NCI-H446 treated with DMSO at 0.1 percent for 48 hours (cell line): Measurements from ENCODE around the gene MACROD2.
"Not testable (repeated sequence)": the region's sequence is repeated elsewhere in the genome, so short reads cannot be mapped to it uniquely, and the experiment has no call there.

ENCODE experiments used
- DNase-seq: peaks from one replicate; lab custom pipeline; 2025; lab: John Stamatoyannopoulos, UW

MACROD2 gene

DNA sequence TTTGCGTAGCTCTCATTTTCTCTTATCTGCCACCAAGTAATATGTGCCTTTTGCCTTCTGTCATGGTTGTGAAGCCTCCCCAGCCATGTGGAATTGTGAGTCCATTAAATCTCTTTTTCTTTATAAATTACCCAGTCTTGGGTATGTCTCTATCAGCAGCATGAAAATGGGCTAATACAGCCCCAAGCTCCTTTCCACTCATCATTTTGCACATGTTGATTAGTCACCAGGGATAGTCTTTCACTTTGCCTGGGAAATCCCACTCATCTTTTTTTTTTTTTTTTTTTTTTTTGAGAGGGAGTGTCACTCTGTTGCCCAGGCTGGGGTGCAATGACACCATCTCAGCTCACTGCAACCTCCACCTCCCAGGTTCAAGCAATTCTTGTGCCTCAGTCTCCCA is 1541.9 kb downstream of the MACROD2 start:
- not testable (repeated sequence) for DNase-seq

DNA sequence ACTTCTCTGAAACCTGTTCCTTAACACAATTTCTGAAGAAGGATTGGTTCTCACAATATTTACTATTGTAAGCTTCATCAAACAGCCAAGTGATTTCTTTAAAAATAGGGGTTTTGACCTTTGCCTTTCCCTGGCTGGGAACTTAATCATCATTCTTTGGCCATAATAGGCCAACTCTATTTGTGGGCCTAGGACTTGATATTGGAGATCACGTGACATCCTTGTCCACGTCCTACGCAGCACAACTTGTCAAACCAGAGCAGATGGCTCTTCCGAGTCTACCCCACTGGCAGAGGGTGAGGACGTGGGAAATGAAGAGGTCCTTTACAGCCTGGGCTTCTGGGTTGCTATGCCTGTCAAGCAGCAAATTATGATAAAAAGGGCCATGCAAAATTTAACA is 1547.3 kb downstream of the MACROD2 start:
- no peak for DNase-seq

DNA sequence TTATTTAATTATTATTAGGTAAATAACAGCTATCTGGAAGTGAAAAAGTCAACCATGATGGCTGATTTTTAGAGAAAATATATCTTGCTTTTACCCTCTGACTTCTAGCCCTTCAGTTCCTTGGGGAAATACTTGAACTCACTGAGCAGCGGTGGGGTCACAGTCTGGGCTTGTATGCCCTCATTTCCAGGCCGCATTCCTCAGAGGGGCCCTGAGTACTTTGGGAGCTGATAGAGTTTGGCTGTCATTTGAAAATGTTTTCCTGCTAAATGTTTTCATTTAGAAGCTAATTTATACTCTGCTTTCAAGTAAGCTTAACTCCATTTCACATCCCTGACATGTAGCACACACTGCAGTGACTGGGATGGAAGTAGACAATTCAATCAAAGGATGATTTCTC is 1549.4 kb downstream of the MACROD2 start:
- no peak for DNase-seq

DNA sequence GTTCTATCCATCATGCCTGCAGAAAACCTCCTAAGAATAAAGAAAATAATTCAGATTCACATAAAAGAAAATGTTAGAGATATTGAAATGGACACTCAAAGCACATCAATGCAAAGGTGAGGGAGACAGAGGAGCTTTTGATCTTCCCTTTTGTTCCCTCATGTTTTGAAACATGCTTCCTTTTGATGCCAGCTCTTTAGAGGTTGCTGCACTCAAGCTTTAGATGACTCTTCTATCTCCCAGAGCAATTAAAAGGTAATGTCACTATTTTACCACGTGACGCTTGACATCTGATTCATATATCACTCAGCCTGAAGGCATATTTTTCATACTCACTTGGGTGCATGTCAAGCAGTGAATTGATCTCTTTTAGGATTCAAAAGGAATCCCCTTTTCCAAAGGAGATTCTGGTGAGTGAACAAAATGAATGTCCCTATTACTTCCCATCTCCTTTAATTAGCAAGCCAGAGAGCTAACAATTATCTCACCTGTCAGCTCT is 1551.3 kb downstream of the MACROD2 start:
- no peak for DNase-seq

DNA sequence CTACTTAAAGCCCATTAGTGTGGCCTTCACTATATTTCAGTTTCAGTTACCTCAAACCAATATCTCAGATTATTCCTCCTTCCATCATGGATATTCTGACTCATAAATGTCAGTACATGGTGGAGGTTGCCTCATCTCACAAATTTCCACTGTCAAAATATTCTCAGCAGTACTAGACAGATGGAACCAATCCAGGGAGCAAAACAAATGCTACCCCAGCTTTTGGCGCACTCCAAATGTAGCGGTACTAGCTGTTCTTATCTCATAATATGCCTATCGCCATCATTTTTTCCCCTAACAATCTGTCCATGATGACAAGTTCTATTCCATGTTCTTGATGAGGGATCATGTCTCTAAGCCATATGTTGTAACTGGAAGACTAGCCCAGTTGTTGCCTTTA is 1551.8 kb downstream of the MACROD2 start:
- peak; percentile 9 for DNase-seq

DNA sequence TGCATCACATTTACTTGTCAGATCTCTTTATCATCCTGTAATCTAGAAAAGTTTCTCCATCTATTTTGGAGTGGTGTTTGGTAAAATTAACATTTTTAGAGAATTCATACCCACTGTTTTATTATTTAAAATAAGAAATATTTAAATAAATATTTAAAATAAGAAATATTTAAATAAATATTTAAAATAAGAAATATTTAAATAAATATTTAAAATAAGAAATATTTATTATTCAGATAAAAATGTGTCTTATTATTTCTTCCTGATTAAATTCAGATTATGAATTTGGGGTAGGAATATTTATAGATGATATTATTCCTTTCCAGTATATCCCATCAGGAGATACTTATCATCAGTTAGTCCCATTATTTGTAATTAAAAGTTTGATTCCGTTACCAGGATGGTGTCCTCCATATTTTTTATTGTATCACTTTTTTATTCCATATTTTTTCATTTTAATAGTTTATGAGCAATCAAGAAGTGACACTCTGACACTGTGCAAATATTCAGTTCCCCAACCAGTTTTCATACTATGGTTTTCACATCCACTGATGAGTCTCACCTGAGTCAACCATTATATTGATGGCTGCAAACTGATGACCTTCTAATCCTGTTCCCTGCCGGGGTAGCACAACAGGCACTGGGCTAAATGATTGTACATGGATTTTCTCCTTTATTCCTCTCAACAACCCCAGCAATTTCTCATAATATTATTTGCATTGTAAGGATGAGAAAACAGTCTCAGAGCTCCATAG is 1555.0 kb downstream of the MACROD2 start:
- DNase-seq, result no peak

DNA sequence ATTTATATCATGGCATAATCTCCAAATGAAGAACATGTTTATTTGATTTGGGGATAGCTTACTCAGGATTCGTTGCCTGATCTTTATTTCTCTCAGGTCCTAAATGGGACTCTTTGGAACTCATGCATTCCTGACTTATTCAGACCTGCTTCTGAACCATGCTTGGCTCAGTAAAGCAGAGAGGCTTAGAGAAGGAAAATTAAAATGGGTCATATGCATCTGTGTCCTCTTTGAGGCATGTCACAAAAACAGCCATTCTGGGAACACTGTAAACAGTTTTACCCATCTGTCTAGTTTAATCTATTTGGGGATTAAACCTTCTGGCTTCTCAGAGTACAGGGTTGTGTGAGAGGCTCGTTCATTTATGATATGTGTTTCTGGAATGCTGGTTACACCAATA is 1560.6 kb downstream of the MACROD2 start:
- DNase-seq, result peak; percentile 38

DNA sequence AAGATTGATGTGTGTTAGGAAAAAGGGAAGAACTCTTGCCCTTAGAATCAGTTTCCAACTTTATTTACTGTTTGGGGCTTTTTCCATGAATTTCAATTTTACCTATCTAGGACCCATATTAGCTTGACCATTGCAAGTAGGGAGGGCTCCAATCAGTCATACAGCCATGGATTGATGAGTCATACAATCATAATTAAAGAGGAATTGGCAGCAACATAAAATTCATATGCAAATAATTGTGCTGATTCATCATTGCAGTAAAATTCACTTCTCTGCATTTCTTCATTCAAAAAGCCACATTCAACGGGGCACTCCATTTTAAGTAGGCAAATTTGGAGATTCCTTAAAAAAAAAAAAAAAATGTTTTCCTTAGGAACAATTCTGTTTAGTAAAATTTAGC is 1561.6 kb downstream of the MACROD2 start:
- peak; percentile 40 for DNase-seq

DNA sequence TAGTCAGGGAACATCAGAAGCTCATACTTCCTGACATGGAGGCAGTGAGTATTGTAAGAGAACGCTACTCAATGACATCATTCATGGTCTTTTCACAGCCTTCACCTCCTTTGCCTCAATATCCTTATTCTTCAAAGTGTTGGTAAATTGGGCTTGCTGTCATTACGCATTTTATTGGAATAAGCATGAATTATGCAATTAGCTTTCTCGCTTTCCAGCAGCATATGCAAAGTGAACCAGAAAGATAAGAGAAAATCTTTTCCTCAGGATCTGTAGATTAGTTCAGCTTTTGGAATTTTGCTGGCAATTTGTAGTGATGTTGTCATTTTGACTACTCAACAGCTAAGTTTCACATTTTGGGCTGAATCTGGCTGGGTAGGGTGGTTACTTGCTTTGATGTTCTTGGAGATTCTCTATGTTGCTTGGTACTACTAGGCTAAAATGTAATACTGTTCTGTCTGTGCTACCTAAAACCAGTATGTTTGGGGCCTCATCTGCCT is 1565.8 kb downstream of the MACROD2 start:
- no peak for DNase-seq

DNA sequence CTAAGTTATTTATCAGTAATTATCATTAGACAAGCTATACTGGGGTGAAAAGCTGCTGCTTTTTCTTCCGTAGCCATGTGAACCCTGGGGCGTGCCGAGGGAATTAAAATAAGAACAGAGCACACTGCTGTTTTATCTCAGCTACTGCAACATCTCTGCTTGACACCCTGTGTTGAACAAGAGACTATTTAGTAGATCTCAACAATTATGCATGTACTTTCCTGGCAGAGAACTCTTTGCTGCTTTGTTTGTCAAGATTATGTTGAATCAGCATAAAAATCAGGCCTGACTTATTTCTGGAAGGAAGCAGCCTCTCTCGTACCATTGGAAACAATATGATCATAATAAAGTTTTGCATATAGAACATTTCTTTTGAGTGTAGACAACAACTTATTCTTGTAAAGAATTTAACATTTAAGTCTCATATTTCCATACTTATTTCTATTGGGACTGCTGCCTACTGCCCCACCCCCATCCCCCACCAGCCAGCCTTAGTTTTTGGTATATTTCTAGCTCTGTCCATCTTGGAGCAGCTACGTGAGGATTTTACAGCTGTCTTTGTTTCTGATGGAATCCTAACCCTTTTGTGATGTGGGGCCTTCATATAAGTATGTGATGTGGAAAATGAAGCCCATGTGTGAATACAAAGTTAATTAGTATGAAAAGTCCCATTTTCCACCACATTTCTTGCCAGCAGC is 1566.5 kb downstream of the MACROD2 start:
- no peak for DNase-seq

DNA sequence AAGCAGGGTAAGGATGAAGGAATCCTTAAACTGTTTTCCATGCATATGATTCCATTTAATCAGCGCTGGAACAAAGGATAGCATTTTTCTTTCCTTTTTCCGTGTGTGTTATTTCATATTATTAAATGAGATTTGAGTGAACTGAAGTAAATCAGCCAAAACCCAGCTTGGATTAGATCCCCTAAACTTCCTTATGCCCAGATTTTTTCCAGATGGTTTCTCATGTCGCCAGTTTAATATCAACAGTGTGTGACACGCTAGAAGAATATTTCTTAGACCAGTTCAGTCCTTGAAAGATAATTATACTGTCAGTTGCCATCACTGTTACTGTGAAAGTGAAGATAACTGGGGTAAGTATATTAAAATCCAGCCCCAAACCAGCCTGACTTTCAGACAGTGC is 1568.5 kb downstream of the MACROD2 start:
- DNase-seq, result no peak

DNA sequence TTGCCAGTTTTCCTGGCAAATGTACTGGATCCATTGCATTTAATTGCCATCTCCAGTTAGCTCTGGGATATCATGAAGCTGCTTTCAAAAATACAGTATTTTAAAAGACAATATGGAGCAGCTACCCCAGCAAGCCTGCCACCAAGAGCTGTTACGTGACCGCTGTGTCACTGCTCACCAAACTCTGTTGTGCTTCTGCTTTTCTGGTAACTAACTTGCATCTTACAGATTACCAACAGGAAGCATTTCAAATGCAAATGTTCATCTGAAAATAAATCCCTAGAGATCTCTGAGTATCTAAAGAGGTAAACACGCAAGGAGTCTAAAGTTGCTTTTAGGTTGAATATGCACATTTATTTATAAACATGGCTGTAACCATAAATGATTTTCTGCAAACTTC is 1569.7 kb downstream of the MACROD2 start:
- no peak for DNase-seq

DNA sequence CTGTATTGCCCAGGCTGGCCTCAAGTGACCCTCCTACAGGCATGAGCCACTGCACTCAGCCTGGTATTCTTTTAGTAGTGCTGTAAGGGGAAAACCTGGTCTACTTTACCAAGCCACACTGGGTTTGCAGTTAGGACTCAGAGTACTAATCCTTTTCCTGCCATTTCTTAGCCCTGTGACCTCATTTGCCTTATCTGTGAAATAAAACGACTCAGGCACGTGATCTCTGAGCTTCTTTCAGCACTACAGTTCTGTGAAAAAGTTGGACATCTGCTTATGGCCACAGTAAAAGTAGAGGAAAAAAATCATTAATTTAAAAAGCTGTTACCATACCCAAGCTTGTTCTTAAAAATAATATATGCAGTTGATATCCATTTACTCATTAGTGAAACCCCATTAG is 1570.5 kb downstream of the MACROD2 start:
- DNase-seq, result no peak

DNA sequence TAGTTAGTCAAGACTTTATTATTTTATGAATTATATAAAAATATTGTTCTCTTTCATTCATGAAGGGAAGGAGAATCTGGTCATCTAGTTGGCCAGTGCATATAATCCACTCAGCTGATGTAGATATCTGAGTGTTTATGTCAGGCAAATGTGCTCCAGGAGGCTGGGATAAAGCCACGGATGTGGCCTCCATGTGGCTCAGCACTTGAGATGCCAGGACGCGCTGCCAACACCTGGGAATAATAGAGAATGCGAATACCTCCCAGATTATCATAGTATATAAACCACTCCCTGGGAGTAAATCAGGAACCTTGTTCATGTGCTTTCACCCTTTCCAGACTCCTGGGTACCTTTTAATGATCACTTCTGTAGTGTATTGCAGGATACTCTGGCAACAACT is 1571.9 kb downstream of the MACROD2 start:
- no peak for DNase-seq

DNA sequence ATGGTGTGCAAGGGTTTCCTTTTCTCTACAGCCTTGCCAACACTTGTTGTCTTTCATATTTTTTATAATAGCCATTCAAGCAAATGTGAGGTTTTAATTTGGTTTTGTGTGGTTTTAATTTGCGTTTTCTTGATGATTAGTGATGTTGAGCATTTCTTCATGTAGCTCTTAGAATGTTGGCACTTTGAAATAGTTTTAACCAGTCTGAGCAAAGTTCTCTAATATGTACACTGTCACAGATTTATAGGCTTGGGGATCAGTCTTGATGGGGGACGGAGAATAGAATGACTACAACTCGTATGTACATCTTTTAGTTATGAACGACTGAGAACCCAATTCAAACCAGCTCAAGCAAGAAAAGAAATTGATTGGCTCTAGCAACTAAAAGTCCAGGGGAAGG is 1574.8 kb downstream of the MACROD2 start:
- no peak for DNase-seq

DNA sequence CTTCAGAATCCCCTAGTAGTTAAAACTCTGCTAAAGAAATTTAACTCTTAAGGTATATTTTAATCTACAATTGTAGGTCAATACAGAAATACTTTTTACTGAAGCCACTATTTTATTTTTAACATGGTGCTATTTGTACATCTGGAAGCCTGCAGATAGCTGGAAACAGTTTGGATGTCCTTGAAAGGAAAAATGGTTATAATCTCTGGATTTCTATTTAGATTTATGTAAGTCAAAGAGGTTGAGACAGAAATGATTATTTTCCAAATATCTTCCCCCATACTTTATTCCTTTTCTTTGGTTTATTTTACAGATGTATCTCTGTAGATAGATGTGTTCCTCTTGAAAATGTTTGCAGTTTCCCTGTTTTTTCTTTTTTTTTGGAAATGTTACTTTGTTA is 1575.7 kb downstream of the MACROD2 start:
- no peak for DNase-seq

DNA sequence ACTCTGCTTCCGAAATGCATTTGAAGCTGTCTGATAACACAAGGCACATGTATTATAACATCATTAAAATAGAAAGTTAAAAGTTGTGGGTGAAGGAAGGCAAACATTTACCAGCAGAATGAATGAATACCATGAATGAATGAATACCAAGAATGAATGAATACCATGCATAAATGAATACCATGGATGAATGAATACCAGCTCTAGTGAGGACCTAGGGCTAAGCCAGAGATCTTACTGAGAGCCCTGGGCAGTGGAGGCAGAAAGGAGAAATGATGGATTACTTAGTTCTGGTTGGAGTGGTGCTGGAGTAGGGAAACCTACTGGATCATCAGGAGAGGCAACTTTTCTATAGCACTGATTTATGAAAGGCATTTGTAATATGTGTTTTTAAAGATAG is 1579.9 kb downstream of the MACROD2 start:
- DNase-seq, result no peak

DNA sequence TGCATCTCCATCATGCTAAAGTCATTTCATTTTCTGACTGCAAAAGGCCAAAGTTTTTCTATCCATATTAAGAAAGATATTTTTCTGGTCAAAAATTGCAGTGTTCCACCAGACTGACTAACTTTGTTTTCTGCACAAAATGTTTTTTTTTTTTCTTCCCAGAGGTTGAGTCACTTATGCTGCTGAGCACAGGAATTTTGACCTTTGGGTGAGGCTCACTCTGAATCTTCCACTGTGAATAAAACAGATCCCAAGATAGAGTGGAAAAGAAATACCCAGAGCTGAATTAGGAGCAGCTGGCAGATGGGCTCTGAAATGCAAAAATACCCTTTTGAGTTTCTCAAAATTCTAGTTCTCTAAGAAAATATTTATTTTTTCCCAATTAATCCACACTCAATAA is 1581.1 kb downstream of the MACROD2 start:
- DNase-seq, result no peak

DNA sequence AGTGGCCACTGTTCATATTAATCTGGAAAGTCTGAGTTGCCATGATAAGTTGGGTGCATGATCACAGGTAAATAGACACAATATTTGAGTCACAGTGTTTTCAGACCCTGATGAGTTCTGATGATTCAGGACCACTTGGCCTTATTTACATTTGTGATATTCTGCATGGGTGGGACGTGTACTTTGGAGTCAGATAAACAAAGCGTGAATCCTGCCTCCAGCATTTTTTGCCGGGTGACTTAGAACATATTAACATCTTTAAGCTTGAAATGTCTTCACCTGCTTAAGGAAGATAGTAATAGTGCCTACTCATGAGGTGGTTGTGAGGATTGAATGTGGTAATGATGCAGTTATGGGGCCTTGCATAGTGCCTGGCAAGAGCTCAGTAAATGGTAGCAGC is 1582.8 kb downstream of the MACROD2 start:
- no peak for DNase-seq

DNA sequence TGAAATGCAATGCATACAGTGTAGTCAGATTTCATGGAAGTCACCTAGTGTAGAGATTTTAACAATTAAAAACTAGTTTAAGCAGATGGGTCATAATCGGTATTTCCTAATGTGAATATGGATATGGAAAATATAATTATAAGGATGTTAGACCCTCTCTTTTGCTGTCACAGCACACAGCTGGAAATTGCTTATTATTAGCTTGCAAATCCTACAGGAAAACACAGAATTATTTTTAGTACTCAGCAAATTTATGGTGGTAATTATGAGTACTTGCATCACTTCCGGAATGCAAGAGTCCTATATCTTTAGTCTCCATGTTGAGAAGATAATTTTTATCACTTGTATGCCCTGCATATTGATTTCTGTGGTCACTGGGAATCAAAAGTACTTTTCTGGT is 1584.4 kb downstream of the MACROD2 start:
- DNase-seq, result no peak

DNA sequence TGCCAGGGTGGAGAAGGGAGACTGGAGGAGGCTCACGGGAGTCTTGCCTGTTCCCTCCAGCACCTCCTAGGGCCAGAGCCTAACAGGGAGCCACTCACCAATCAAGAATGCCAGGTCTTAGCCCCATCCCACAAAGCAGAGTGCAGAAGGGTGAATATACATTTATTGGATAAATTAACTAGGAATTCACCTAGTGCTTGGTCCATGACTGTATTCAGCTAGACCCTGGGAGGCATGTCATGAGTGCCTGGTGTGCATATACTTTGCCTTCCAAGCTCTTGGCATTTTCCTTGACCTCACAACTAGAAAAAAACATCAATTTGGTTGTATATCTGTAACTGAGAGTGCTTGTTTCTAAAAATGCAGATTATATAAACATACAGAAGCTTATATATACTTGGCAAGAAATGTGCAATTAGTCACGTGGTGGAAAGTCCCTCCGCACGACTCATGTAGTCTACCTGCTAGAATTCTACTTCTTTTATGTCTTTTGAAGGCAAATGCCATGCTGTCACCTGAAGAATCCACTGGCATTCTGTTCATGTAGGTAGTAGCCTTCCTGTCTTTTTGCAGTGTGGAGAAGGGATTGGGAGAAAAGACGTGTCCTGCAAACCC is 1586.9 kb downstream of the MACROD2 start:
- no peak for DNase-seq

DNA sequence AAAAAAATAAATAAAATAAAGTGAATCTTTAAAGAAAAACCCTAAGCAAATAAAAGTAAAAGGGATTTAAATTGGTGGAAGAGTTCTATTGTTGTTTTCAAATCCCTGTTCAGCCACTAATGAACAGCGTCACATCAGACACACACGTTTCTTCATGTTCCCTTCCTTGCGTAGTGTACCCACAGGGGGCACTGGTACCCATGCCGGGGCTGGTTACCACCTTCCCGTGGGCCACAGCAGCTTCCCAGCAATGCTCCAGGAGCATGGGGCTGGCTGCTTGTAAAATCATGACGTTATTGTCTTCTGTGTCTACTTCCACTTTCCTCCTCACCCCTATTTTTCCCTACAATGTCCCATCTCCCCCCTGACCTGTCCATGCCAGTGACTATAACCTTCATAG is 1589.2 kb downstream of the MACROD2 start:
- no peak for DNase-seq

DNA sequence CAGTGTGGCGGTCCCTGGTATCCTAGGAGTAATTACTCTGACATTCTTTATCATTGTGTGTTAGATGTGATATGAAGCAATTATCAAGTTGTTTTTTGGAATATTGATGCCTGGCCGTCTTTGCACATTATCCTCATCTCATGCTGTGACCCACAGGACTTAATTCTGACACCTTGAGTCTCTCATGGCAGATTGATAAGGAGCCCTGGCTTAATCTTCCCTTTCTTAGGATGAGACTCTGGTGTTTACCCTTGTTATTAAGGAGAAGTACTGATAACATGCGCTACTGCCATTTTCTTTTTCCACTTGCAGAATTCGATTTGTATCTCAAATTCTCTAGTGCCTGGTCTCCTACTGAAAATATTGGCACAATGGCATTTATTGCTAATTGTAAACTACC is 1597.8 kb downstream of the MACROD2 start:
- DNase-seq, result no peak
